NB4 (cell line): ENCODE data around the gene NFS1.

ENCODE experiments used
- DNase-seq: peaks from one replicate; pipeline ENCODE4 v3.0.0; 2010; ENCODE audit warnings: low read depth
- H3K4me3 ChIP-seq: one replicate; pipeline ENCODE4 v1.5.1; 2011; ENCODE audit warnings: mild to moderate bottlenecking, low read depth, low read length, moderate library complexity
- CTCF ChIP-seq: IDR thresholded peaks from one replicate; pipeline ENCODE4 v1.5.1; 2012; ENCODE audit warnings: low read depth, low read length
- MAX ChIP-seq: IDR thresholded peaks from 2 replicates; pipeline ENCODE4 v1.6.1; 2011; ENCODE audit warnings: low read depth, low read length
- MYC ChIP-seq: IDR thresholded peaks from 2 replicates; pipeline ENCODE4 v1.6.1; 2011; ENCODE audit warnings: low read depth, low read length
- POLR2A ChIP-seq: IDR thresholded peaks from 2 replicates; pipeline ENCODE4 v1.6.1; 2011; ENCODE audit warnings: mild to moderate bottlenecking; ENCODE audit not compliant: insufficient read length; ENCODE audit errors: extremely low read depth

NFS1 gene

GRCh38 chr20:35680452-35681183, 18.5 kb downstream of the NFS1 start:
- peak; percentile 66 for DNase-seq
- TF ChIP-seq POLR2A (no peak), MYC (no peak), CTCF (no peak), MAX (no peak)
- H3K4me3 ChIP-seq, result no peak overlapping the region

- TF ChIP-seq CTCF (no peak), MYC (no peak), POLR2A (no peak), MAX (no peak)
- no peak for DNase-seq
- H3K4me3 ChIP-seq, result no peak overlapping the region
Observed at GRCh38 chr20:35674921-35675320, 24.2 kb downstream of the NFS1 start.

- H3K4me3 ChIP-seq, result no peak overlapping the region
- DNase-seq, result no peak
- no peak for TF ChIP-seq MYC
- no peak for TF ChIP-seq CTCF
- TF ChIP-seq POLR2A, result no peak
- peak; percentile 37; the same call in 1 of the 2 replicates for TF ChIP-seq MAX
Observed at GRCh38 chr20:35673884-35674283, 25.3 kb downstream of the NFS1 start.

- H3K4me3 ChIP-seq, result no peak overlapping the region
- TF ChIP-seq MYC, result no peak
- TF ChIP-seq MAX, result no peak
- TF ChIP-seq CTCF, result no peak
- no peak for TF ChIP-seq POLR2A
- DNase-seq, result no peak
Observed at GRCh38 chr20:35669681-35670080, 29.5 kb downstream of the NFS1 start.

GRCh38 chr20:35669221-35669620, 29.9 kb downstream of the NFS1 start:
- H3K4me3 ChIP-seq, result no peak overlapping the region
- no peak for DNase-seq
- TF ChIP-seq CTCF (no peak), MAX (no peak), MYC (no peak), POLR2A (no peak)

GRCh38 chr20:35665949-35666288, 33.2 kb downstream of the NFS1 start:
- TF ChIP-seq MYC (no peak), MAX (no peak), POLR2A (no peak), CTCF (no peak)
- no peak for DNase-seq
- H3K4me3 ChIP-seq, result no peak overlapping the region
